Esophagus muscularis mucosa (tissue), 4 donors: ENCODE measurements around the gene FUT8. TPM values are rescaled to one million over a fixed set of nuclear protein-coding genes. Genes with fewer than 3 reads are reported as not detected.

Source experiments
- DNase-seq: peaks from one replicate; pipeline ENCODE4 v3.0.0-alpha.2; 2017; ENCODE audit errors: extremely low spot score
- H3K27ac ChIP-seq, 4 donors: fragments of 200-600 bp; sonication (generic); replicated peaks in 1 of 4; 1 replicate in 3 of 4; 2 replicates in 1 of 4; pipeline ENCODE4 v1.5.1; 2016 to 2019; ENCODE audit warnings: mild to moderate bottlenecking in 1 of 4
- H3K27me3 ChIP-seq, 4 donors: fragments of 200-600 bp; sonication (generic); one replicate each; pipeline versions ENCODE4 v1.5.1 to v1.6.0; 2016 to 2019
- H3K36me3 ChIP-seq, 4 donors: fragments of 200-600 bp; sonication (generic); one replicate each; pipeline ENCODE4 v1.5.1; 2016 to 2019
- H3K4me1 ChIP-seq, 4 donors: fragments of 200-600 bp; sonication (generic); one replicate each; pipeline ENCODE4 v1.5.1; 2016 to 2019
- H3K4me3 ChIP-seq, 4 donors: fragments of 200-600 bp; sonication (generic); 1 replicate in 2 of 4; 2 replicates in 2 of 4; pipeline ENCODE4 v1.5.1; 2016 to 2019; ENCODE audit warnings: mild to moderate bottlenecking in 4 of 4, moderate library complexity in 1 of 4
- H3K9me3 ChIP-seq, 4 donors: fragments of 200-600 bp; sonication (generic); 1 replicate in 3 of 4; 2 replicates in 1 of 4; pipeline ENCODE4 v1.5.1; 2016 to 2019
- EP300 ChIP-seq: sonication (generic); formaldehyde crosslinking; IDR thresholded peaks from one replicate; pipeline ENCODE4 v1.6.1; 2017; ENCODE audit warnings: antibody characterized with exemption
- POLR2A ChIP-seq: fragments of 450-650 bp; IDR thresholded peaks from one replicate; pipeline ENCODE4 v1.6.1; 2017; ENCODE audit warnings: antibody characterized with exemption, moderate library complexity, mild to moderate bottlenecking, low read depth
- POLR2AphosphoS5 ChIP-seq, 2 donors: sonication (generic); formaldehyde crosslinking; IDR thresholded peaks; one replicate each; pipeline ENCODE4 v1.6.1; 2017; ENCODE audit warnings: antibody characterized with exemption in 2 of 2
- WGBS: methylation state at CpG from one replicate; pipeline ENCODE4 v1.1.5; 2018; 5-methylcytosine and 5-hydroxymethylcytosine counted together
- intact Hi-C: fragments of 100-400 bp; cut with DNase I; formaldehyde crosslinking; loops from one replicate; pipeline ENCODE4 v1.15.1; 2023
- total RNA-seq, 4 donors: library from RNA; depleted of rRNA; stranded (reverse); fragments of >200 nt; gene quantifications; one replicate each; pipeline versions ENCODE4 v1.1.0 to v1.2.1, GENCODE V29; 2016
- TF ChIP-seq, protein P1 (sequence below), 3 experiments: fragments of 200-600 bp in 2 of 3; fragments of 450-650 bp in 1 of 3; sonication (generic) in 2 of 3; IDR thresholded peaks; one replicate each; pipeline ENCODE4 v1.5.1; 2017 to 2019; ENCODE audit warnings: antibody characterized with exemption in 3 of 3, mild to moderate bottlenecking in 2 of 3, moderate library complexity in 1 of 3

Gene FUT8
- total RNA-seq, 4 donors from 2014 or later: 12.8 to 22.2 (median 20.1) TPM

DNA sequence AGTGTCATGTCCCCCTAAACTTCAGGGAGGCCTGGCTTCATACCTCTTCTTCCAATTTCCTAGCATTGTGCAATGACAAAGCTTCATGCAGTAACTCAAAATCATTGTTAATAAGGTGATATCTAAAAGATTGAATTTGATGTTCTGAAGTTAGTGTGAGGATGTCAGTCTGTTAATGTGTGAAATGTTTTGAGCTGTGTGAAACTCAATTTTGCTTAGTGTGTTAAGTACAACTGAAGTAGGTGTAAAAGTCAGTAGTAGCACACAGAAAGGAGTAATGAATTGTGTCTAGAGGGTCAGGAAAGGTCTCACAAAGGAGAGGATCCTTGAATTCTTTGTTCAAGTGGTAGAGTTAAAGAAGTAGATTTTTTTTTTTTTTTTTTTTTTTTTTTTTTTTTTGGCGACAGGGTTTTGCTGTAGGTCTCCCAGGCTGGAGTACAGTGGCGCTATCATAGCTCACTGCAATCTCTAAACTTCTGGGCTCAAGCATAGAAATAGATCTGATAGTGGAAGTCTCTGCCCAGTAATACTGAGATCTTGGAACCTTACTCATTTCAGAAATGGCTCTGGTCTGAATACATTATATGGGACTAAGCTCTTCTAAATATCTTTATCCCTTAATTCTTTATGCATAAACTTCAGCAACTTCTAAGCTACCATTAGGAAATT is 63.9 kb downstream of the FUT8 start:
- H3K4me1 ChIP-seq: peaks cover 0 to 2% (median 0%) of the 10 kb centered on the region in 4 donors
- intact Hi-C loops: no loop called here
- no peak for TF ChIP-seq POLR2AphosphoS5 (IDR thresholded peaks at IDR 0.05)
- no peak for TF ChIP-seq POLR2A
- no peak for TF ChIP-seq EP300
- TF ChIP-seq, protein P1, sequence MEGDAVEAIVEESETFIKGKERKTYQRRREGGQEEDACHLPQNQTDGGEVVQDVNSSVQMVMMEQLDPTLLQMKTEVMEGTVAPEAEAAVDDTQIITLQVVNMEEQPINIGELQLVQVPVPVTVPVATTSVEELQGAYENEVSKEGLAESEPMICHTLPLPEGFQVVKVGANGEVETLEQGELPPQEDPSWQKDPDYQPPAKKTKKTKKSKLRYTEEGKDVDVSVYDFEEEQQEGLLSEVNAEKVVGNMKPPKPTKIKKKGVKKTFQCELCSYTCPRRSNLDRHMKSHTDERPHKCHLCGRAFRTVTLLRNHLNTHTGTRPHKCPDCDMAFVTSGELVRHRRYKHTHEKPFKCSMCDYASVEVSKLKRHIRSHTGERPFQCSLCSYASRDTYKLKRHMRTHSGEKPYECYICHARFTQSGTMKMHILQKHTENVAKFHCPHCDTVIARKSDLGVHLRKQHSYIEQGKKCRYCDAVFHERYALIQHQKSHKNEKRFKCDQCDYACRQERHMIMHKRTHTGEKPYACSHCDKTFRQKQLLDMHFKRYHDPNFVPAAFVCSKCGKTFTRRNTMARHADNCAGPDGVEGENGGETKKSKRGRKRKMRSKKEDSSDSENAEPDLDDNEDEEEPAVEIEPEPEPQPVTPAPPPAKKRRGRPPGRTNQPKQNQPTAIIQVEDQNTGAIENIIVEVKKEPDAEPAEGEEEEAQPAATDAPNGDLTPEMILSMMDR (IDR thresholded peaks at IDR 0.05): no peak

DNA sequence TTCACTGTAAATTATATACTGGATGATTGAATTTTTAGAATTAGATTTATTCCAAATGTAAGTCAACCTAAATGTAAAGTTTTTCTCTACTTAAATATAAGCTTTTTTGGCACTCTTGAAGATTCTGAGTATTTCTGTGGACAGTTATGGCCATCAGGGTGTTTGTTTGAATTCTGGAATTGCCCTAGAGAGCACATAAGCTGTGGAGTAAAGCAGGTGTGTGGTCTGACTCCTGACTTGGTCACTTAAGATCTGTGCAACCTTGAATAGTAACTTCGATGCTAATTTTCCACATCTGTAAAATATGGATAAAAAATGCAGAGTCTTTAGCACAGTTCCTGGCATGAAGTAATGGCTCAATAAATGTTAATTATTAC is 64.4 kb downstream of the FUT8 start:
- Histone ChIP-seq H3K4me3 (no peak overlapping the region), H3K9me3 (no peaks in the 10 kb centered on the region), H3K27me3 (no peaks in the 10 kb centered on the region), H3K27ac (no peak overlapping the region), H3K36me3 (no peaks in the 10 kb centered on the region), H3K4me1 (no peaks in the 10 kb centered on the region)
- no peak for DNase-seq
- TF ChIP-seq, protein P1 (IDR thresholded peaks at IDR 0.05): no peak
- TF ChIP-seq POLR2AphosphoS5 (IDR thresholded peaks at IDR 0.05) (no peak), EP300 (no peak), POLR2A (no peak)
- WGBS: 86% methylated on average over 1 of the region's 1 CpG
- intact Hi-C loops: no loop called here

More for the DNA sequence above, 63.9 kb downstream of the FUT8 start:
- Histone ChIP-seq H3K27ac (no peak overlapping the region), H3K27me3 (no peaks in the 10 kb centered on the region), H3K9me3 (no peaks in the 10 kb centered on the region), H3K36me3 (no peaks in the 10 kb centered on the region), H3K4me3 (no peak overlapping the region)
- WGBS: 100% methylated on average over 2 of the region's 2 CpGs
- no peak for DNase-seq

DNA sequence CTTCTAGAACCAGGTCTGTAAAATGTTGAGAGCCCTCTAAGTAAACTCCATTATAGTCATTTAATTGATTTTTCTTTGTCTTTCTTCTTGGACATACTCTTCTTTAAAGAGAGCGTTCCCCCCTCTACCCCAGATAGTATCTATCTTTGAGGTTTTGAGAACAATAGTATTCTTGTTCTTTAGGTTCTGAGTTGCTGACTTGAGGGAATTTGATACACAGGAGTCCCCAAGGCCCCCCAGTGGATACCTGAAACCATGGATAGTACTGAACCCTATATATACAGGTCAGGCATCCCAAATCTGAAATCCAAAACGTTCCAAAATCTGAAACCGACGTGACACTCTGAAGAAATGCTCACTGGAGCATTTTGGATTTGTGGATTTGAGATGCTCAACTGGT is 65.5 kb downstream of the FUT8 start:
- no peak overlapping the region for H3K27ac ChIP-seq
- intact Hi-C loops: no loop called here
- 96% methylated on average over 4 of the region's 4 CpGs for WGBS
- no peak for DNase-seq
- H3K9me3 ChIP-seq: no peaks in the 10 kb centered on the region
- TF ChIP-seq EP300 (no peak), POLR2AphosphoS5 (IDR thresholded peaks at IDR 0.05) (no peak), POLR2A (no peak)
- TF ChIP-seq, protein P1 (IDR thresholded peaks at IDR 0.05): no peak
- H3K36me3 ChIP-seq: no peaks in the 10 kb centered on the region
- no peaks in the 10 kb centered on the region for H3K27me3 ChIP-seq
- no peak overlapping the region for H3K4me3 ChIP-seq
- peaks cover 0 to 5% (median 0%) of the 10 kb centered on the region in 4 donors for H3K4me1 ChIP-seq

DNA sequence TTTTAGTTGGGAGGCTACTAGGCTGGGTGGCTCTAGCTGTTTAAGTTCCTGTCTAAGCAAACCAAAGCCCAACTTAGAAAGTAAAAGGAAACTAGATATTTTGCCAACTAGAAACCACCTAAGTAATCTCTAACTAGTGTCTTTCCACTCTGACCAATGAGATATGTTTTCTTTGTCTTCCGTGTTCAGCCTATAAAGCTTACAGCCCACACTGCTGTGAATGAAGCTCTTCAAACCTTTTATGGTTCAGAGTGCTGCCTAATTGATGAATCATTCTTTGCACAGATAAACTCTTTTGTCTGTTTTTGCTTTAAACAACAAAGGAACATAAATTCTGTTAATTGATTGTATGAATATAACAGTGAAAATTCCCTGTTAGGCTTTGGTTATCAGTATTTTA is 66.1 kb downstream of the FUT8 start:
- WGBS: 55% methylated on average over 1 of the region's 1 CpG
- Histone ChIP-seq H3K4me3 (no peak overlapping the region), H3K27ac (no peak overlapping the region), H3K9me3 (no peaks in the 10 kb centered on the region), H3K27me3 (no peaks in the 10 kb centered on the region), H3K4me1 (peaks cover 0 to 5% (median 0%) of the 10 kb centered on the region in 4 donors), H3K36me3 (no peaks in the 10 kb centered on the region)
- TF ChIP-seq POLR2A (no peak), POLR2AphosphoS5 (IDR thresholded peaks at IDR 0.05) (no peak)
- TF ChIP-seq, protein P1 (IDR thresholded peaks at IDR 0.05): no peak
- intact Hi-C loops: no loop called here
- no peak for DNase-seq

- H3K27ac ChIP-seq: no peak overlapping the region
- no peaks in the 10 kb centered on the region for H3K27me3 ChIP-seq
- TF ChIP-seq EP300 (no peak), POLR2AphosphoS5 (IDR thresholded peaks at IDR 0.05) (no peak), POLR2A (no peak)
- TF ChIP-seq, protein P1 (IDR thresholded peaks at IDR 0.05): no peak
- no peaks in the 10 kb centered on the region for H3K9me3 ChIP-seq
- peaks cover 0 to 5% (median 0%) of the 10 kb centered on the region in 4 donors for H3K4me1 ChIP-seq
- DNase-seq: no peak
- 92% methylated on average over 2 of the region's 2 CpGs for WGBS
- intact Hi-C loops: no loop called here
- H3K36me3 ChIP-seq: no peaks in the 10 kb centered on the region
- H3K4me3 ChIP-seq: no peak overlapping the region
Measured at GRCh38 chr14:65479386-65479785, 66.9 kb downstream of the FUT8 start.
